HepG2 (cell line): ENCODE results near the gene APC2.

ENCODE experiments used
- ARNT ChIP-seq: fragments of 450-650 bp; IDR thresholded peaks from 2 replicates; pipeline ENCODE4 v1.6.1; 2017
- HNF4A ChIP-seq: sonication (generic); formaldehyde crosslinking; IDR thresholded peaks from 2 replicates; pipeline ENCODE4 v1.4.0; 2020; ENCODE audit warnings: missing genetic modification reagents
- SNAPC5 ChIP-seq: sonication (generic); formaldehyde crosslinking; IDR thresholded peaks from 2 replicates; pipeline ENCODE4 v1.8.1; 2023; ENCODE audit warnings: mild to moderate bottlenecking, missing genetic modification reagents, borderline replicate concordance
- ZNF274 ChIP-seq: sonication (generic); formaldehyde crosslinking; IDR thresholded peaks from 2 replicates; pipeline ENCODE4 v1.5.1; 2020; ENCODE audit warnings: mild to moderate bottlenecking, missing genetic modification reagents
- ZNF580 ChIP-seq: IDR thresholded peaks from 2 replicates; pipeline ENCODE4 v1.6.1; 2016; ENCODE audit warnings: low read depth, borderline replicate concordance
- TF ChIP-seq, protein P1 (sequence below): sonication (generic); formaldehyde crosslinking; IDR thresholded peaks from 2 replicates; pipeline ENCODE4 v1.5.0; 2020; ENCODE audit warnings: mild to moderate bottlenecking, missing genetic modification reagents, moderate library complexity
- TF ChIP-seq, protein P2 (sequence below), 2 experiments: sonication (generic) in 1 of 2; formaldehyde crosslinking in 1 of 2; IDR thresholded peaks; 2 replicates each; pipeline versions ENCODE4 v1.5.1 to v1.6.1; 2011 to 2020; ENCODE audit warnings: borderline replicate concordance in 1 of 2, low read depth in 1 of 2, low read length in 1 of 2, mild to moderate bottlenecking in 1 of 2, missing genetic modification reagents in 1 of 2, moderate library complexity in 1 of 2

DNA sequence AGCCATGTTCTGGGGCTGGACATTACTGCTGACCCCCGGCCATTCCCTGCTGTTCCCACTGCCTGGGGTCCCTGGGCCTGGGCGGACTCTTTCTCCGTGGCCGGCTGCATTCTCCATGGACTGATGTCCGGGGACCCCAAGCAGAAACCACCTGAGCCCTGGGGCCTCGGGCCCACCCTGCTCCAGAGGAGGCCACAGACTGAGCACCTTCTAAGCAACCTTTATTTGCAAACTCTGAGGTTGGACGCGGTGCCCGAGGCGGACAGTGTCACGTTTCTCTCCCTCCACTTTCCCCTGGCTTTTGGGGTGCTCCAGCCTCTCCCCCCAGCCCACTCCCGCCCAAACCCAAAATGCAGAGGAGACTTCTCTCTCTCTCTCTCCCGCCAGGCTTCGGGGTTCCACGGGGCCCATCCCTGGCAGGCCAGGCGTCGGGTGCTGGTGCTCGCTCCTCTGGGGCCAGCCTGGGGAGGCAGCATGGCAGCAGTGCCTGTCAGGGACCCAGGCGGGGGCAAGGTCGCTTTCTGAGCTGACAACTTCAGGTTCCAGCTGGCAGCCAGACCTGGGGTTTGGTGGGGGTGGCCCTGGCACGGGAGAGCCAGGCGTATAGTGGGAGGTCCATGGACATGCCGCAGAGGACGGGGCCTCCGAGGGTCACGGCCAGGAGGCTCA is 31.4 kb downstream of the APC2 start:
- TF ChIP-seq, protein P1, sequence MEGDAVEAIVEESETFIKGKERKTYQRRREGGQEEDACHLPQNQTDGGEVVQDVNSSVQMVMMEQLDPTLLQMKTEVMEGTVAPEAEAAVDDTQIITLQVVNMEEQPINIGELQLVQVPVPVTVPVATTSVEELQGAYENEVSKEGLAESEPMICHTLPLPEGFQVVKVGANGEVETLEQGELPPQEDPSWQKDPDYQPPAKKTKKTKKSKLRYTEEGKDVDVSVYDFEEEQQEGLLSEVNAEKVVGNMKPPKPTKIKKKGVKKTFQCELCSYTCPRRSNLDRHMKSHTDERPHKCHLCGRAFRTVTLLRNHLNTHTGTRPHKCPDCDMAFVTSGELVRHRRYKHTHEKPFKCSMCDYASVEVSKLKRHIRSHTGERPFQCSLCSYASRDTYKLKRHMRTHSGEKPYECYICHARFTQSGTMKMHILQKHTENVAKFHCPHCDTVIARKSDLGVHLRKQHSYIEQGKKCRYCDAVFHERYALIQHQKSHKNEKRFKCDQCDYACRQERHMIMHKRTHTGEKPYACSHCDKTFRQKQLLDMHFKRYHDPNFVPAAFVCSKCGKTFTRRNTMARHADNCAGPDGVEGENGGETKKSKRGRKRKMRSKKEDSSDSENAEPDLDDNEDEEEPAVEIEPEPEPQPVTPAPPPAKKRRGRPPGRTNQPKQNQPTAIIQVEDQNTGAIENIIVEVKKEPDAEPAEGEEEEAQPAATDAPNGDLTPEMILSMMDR (CRISPR knock-in tag), result no peak
- TF ChIP-seq ZNF580 (CRISPR knock-in tag) (no peak), SNAPC5 (CRISPR knock-in tag) (no peak), HNF4A (CRISPR knock-in tag) (no peak), ZNF274 (CRISPR knock-in tag) (no peak), ARNT (no peak)
- TF ChIP-seq, protein P2, sequence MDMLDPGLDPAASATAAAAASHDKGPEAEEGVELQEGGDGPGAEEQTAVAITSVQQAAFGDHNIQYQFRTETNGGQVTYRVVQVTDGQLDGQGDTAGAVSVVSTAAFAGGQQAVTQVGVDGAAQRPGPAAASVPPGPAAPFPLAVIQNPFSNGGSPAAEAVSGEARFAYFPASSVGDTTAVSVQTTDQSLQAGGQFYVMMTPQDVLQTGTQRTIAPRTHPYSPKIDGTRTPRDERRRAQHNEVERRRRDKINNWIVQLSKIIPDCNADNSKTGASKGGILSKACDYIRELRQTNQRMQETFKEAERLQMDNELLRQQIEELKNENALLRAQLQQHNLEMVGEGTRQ (IDR thresholded peaks at IDR 0.05; ENCODE audit: low read depth, low read length), result no peak
- TF ChIP-seq, protein P2 (CRISPR knock-in tag; IDR thresholded peaks at IDR 0.05; ENCODE audit: borderline replicate concordance), result no peak
